Neuronal stem cell (in vitro differentiated cells): Measurements from ENCODE around the gene MLLT3.

ENCODE experiments used
- DNase-seq: peaks from one replicate; pipeline ENCODE4 v3.0.0-alpha.2; 2013; ENCODE audit warnings: low spot score
- H2AFZ ChIP-seq: one replicate; pipeline ENCODE4 v1.6.1; 2013; ENCODE audit warnings: mild to moderate bottlenecking, low read length, inconsistent platforms
- H2AK5ac ChIP-seq: 2 replicates; pipeline ENCODE4 v1.6.1; 2013; ENCODE audit warnings: low read depth, mild to moderate bottlenecking, inconsistent platforms, low read length, moderate library complexity, mixed read lengths
- H2BK120ac ChIP-seq: 2 replicates; pipeline ENCODE4 v1.6.1; 2013; ENCODE audit warnings: low read depth, mild to moderate bottlenecking, inconsistent platforms, low read length, moderate library complexity, mixed read lengths
- H2BK12ac ChIP-seq: one replicate; pipeline ENCODE4 v1.6.1; 2013; ENCODE audit warnings: low read length, inconsistent platforms
- H2BK15ac ChIP-seq: 2 replicates; pipeline ENCODE4 v1.6.1; 2013; ENCODE audit warnings: mild to moderate bottlenecking, low read length, inconsistent platforms, mixed read lengths
- H2BK5ac ChIP-seq: one replicate; pipeline ENCODE4 v1.6.1; 2013; ENCODE audit warnings: inconsistent platforms, mild to moderate bottlenecking, low read length, moderate library complexity
- H3K14ac ChIP-seq: one replicate; pipeline ENCODE4 v1.6.1; 2013; ENCODE audit warnings: low read length, inconsistent platforms
- H3K18ac ChIP-seq: 2 replicates; pipeline ENCODE4 v1.6.1; 2013; ENCODE audit warnings: low read length, inconsistent platforms
- H3K23ac ChIP-seq: 2 replicates; pipeline ENCODE4 v1.6.1; 2013; ENCODE audit warnings: low read depth, mild to moderate bottlenecking, mixed read lengths, low read length, inconsistent platforms; ENCODE audit not compliant: poor library complexity
- H3K27ac ChIP-seq: replicated peaks from 3 replicates; pipeline ENCODE4 v1.5.1; 2013; ENCODE audit warnings: low read length, inconsistent platforms
- H3K27me3 ChIP-seq, 3 experiments: 2 replicates each; pipeline ENCODE4 v1.6.1; 2013; ENCODE audit warnings: low read length in 3 of 3, mild to moderate bottlenecking in 2 of 3, inconsistent platforms in 1 of 3, low read depth in 1 of 3, mixed read lengths in 1 of 3, moderate library complexity in 1 of 3; ENCODE audit not compliant: control insufficient read depth in 3 of 3, insufficient read depth in 3 of 3
- H3K36me3 ChIP-seq, 2 donors: replicated peaks in 1 of 2; 2 replicates each; pipeline ENCODE4 v1.6.1; 2013; ENCODE audit warnings: low read length in 2 of 2; ENCODE audit not compliant: control insufficient read depth in 2 of 2, insufficient read depth in 2 of 2
- H3K4ac ChIP-seq: 2 replicates; pipeline ENCODE4 v1.6.1; 2013; ENCODE audit warnings: inconsistent platforms, mild to moderate bottlenecking, low read length, moderate library complexity
- H3K4me1 ChIP-seq, 2 donors: 1 replicate in 1 of 2; 2 replicates in 1 of 2; pipeline ENCODE4 v1.6.1; 2013; ENCODE audit warnings: low read length in 2 of 2, low read depth in 1 of 2; ENCODE audit not compliant: control insufficient read depth in 2 of 2, insufficient read depth in 1 of 2
- H3K4me2 ChIP-seq: one replicate; pipeline ENCODE4 v1.6.1; 2013; ENCODE audit warnings: mild to moderate bottlenecking, low read length, inconsistent platforms; ENCODE audit not compliant: insufficient read depth, poor library complexity, severe bottlenecking
- H3K4me3 ChIP-seq, 2 donors: 2 replicates each; pipeline ENCODE4 v1.5.1; 2013; ENCODE audit warnings: low read length in 2 of 2, mild to moderate bottlenecking in 2 of 2, inconsistent platforms in 1 of 2, moderate library complexity in 1 of 2
- H3K79me1 ChIP-seq: one replicate; pipeline ENCODE4 v1.6.1; 2013; ENCODE audit warnings: low read depth, mild to moderate bottlenecking, inconsistent platforms, low read length, moderate library complexity
- H3K9ac ChIP-seq: one replicate; pipeline ENCODE4 v1.6.1; 2013; ENCODE audit warnings: mild to moderate bottlenecking, low read depth, low read length, inconsistent platforms; ENCODE audit not compliant: poor library complexity
- H3K9me3 ChIP-seq, 2 donors: replicated peaks in 1 of 2; 2 replicates each; pipeline versions ENCODE3 to v1.6.1; 2013; ENCODE audit warnings: low read length in 2 of 2, mild to moderate bottlenecking in 2 of 2, inconsistent platforms in 1 of 2, low read depth in 1 of 2, mixed read lengths in 1 of 2, moderate library complexity in 1 of 2; ENCODE audit not compliant: control insufficient read depth in 2 of 2, insufficient read depth in 1 of 2
- H4K8ac ChIP-seq: one replicate; pipeline ENCODE4 v1.6.1; 2013; ENCODE audit warnings: low read depth, mild to moderate bottlenecking, inconsistent platforms, low read length, moderate library complexity
- H4K91ac ChIP-seq: one replicate; pipeline ENCODE4 v1.6.1; 2013; ENCODE audit warnings: low read length, low read depth, mild to moderate bottlenecking, inconsistent platforms; ENCODE audit not compliant: poor library complexity
- WGBS, 2 donors: extraction: QIAGEN DNeasy Blood & Tissue Kit; methylation state at CpG; one replicate each; pipeline ENCODE4 v1.1.7; 2013; ENCODE audit warnings: missing lambda C conversion rate in 2 of 2, mixed read lengths in 1 of 2; ENCODE audit not compliant: insufficient read length in 2 of 2, insufficient replicate concordance in 1 of 2; ENCODE audit errors: extremely low coverage in 2 of 2; 5-methylcytosine and 5-hydroxymethylcytosine counted together

MLLT3 gene

GRCh38 chr9:20512636-20513035 lies 109.7 kb downstream of the MLLT3 start:
- H2AK5ac ChIP-seq: no peak overlapping the region
- no peak overlapping the region for H3K23ac ChIP-seq
- no peak overlapping the region for H3K4me3 ChIP-seq
- no peak overlapping the region for H3K18ac ChIP-seq
- H4K8ac ChIP-seq: no peak overlapping the region
- DNase-seq: no peak
- H2BK120ac ChIP-seq: no peak overlapping the region
- H3K4me1 ChIP-seq: no peaks in the 10 kb centered on the region
- no peaks in the 10 kb centered on the region for H3K27me3 ChIP-seq
- no peak overlapping the region for H2BK5ac ChIP-seq
- no peak overlapping the region for H2AFZ ChIP-seq
- no peak overlapping the region for H3K4me2 ChIP-seq
- no peak overlapping the region for H2BK12ac ChIP-seq
- no peak overlapping the region for H4K91ac ChIP-seq
- H3K9me3 ChIP-seq: no peaks in the 10 kb centered on the region
- H3K14ac ChIP-seq: no peak overlapping the region
- no CpG with 5 or more reads among the region's 2 CpGs for WGBS, 2 donors
- H3K9ac ChIP-seq: no peak overlapping the region
- H3K36me3 ChIP-seq: no peaks in the 10 kb centered on the region
- no peak overlapping the region for H2BK15ac ChIP-seq
- no peaks in the 10 kb centered on the region for H3K79me1 ChIP-seq
- no peak overlapping the region for H3K27ac ChIP-seq
- no peak overlapping the region for H3K4ac ChIP-seq

GRCh38 chr9:20512106-20512505 lies 110.2 kb downstream of the MLLT3 start:
- no peak overlapping the region for H4K91ac ChIP-seq
- no peaks in the 10 kb centered on the region for H3K9me3 ChIP-seq
- no peaks in the 10 kb centered on the region for H3K36me3 ChIP-seq
- no peak for DNase-seq
- H4K8ac ChIP-seq: no peak overlapping the region
- H3K27ac ChIP-seq: no peak overlapping the region
- H3K27me3 ChIP-seq: no peaks in the 10 kb centered on the region
- H3K4me2 ChIP-seq: no peak overlapping the region
- H3K9ac ChIP-seq: no peak overlapping the region
- H2AFZ ChIP-seq: no peak overlapping the region
- WGBS, 2 donors: no CpG with 5 or more reads among the region's 2 CpGs
- no peak overlapping the region for H3K4ac ChIP-seq
- H2BK15ac ChIP-seq: no peak overlapping the region
- no peak overlapping the region for H3K14ac ChIP-seq
- no peaks in the 10 kb centered on the region for H3K79me1 ChIP-seq
- no peak overlapping the region for H2BK120ac ChIP-seq
- no peak overlapping the region for H2BK5ac ChIP-seq
- H2AK5ac ChIP-seq: no peak overlapping the region
- H3K23ac ChIP-seq: no peak overlapping the region
- H3K18ac ChIP-seq: no peak overlapping the region
- H3K4me3 ChIP-seq: no peak overlapping the region
- no peaks in the 10 kb centered on the region for H3K4me1 ChIP-seq
- no peak overlapping the region for H2BK12ac ChIP-seq

GRCh38 chr9:20511686-20512085 lies 110.6 kb downstream of the MLLT3 start:
- no peak overlapping the region for H3K27ac ChIP-seq
- no peak overlapping the region for H3K4ac ChIP-seq
- no peaks in the 10 kb centered on the region for H3K36me3 ChIP-seq
- H2BK15ac ChIP-seq: no peak overlapping the region
- no peak overlapping the region for H2BK12ac ChIP-seq
- H2AFZ ChIP-seq: no peak overlapping the region
- no CpG with 5 or more reads among the region's 1 CpG for WGBS, 2 donors
- H3K9me3 ChIP-seq: no peaks in the 10 kb centered on the region
- no peak overlapping the region for H2BK5ac ChIP-seq
- no peak overlapping the region for H2BK120ac ChIP-seq
- H3K9ac ChIP-seq: no peak overlapping the region
- no peak overlapping the region for H3K4me2 ChIP-seq
- no peaks in the 10 kb centered on the region for H3K4me1 ChIP-seq
- no peak overlapping the region for H3K18ac ChIP-seq
- H3K79me1 ChIP-seq: no peaks in the 10 kb centered on the region
- no peaks in the 10 kb centered on the region for H3K27me3 ChIP-seq
- H4K8ac ChIP-seq: no peak overlapping the region
- no peak overlapping the region for H3K23ac ChIP-seq
- H3K14ac ChIP-seq: no peak overlapping the region
- no peak for DNase-seq
- H3K4me3 ChIP-seq: no peak overlapping the region
- no peak overlapping the region for H2AK5ac ChIP-seq
- no peak overlapping the region for H4K91ac ChIP-seq

DNA sequence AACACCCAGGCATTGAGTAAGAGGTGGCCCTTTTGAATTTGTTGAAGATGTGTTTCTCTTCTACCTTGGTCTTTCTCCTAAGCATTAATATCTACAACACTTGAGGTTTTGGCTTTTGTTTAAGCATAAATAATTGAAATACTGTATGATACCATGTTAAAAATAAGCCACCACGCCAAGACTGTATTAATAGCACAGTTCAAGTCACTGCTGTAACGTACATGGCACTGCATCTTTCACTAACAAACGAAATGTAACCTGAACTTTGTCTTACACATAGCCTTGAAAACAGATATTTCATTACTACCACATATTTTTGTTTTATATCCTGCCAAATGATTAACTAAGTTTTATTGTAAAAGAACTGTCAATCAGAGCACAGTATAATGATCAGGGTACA lies 112.8 kb downstream of the MLLT3 start:
- WGBS, 2 donors: no CpG with 5 or more reads among the region's 3 CpGs
- H3K4me3 ChIP-seq: no peak overlapping the region
- H3K4me2 ChIP-seq: no peak overlapping the region
- H3K79me1 ChIP-seq: no peaks in the 10 kb centered on the region
- no peak overlapping the region for H2BK120ac ChIP-seq
- H4K91ac ChIP-seq: no peak overlapping the region
- no peak overlapping the region for H2BK12ac ChIP-seq
- DNase-seq: no peak
- H2BK15ac ChIP-seq: no peak overlapping the region
- no peak overlapping the region for H2BK5ac ChIP-seq
- no peaks in the 10 kb centered on the region for H3K4me1 ChIP-seq
- H3K14ac ChIP-seq: no peak overlapping the region
- no peak overlapping the region for H2AFZ ChIP-seq
- H3K9me3 ChIP-seq: no peaks in the 10 kb centered on the region
- H3K23ac ChIP-seq: no peak overlapping the region
- H4K8ac ChIP-seq: no peak overlapping the region
- no peaks in the 10 kb centered on the region for H3K36me3 ChIP-seq
- no peak overlapping the region for H3K4ac ChIP-seq
- no peak overlapping the region for H3K9ac ChIP-seq
- no peaks in the 10 kb centered on the region for H3K27me3 ChIP-seq
- H3K27ac ChIP-seq: no peak overlapping the region
- no peak overlapping the region for H3K18ac ChIP-seq
- no peak overlapping the region for H2AK5ac ChIP-seq
